ENCODE data around the gene INTS6.

DNA sequence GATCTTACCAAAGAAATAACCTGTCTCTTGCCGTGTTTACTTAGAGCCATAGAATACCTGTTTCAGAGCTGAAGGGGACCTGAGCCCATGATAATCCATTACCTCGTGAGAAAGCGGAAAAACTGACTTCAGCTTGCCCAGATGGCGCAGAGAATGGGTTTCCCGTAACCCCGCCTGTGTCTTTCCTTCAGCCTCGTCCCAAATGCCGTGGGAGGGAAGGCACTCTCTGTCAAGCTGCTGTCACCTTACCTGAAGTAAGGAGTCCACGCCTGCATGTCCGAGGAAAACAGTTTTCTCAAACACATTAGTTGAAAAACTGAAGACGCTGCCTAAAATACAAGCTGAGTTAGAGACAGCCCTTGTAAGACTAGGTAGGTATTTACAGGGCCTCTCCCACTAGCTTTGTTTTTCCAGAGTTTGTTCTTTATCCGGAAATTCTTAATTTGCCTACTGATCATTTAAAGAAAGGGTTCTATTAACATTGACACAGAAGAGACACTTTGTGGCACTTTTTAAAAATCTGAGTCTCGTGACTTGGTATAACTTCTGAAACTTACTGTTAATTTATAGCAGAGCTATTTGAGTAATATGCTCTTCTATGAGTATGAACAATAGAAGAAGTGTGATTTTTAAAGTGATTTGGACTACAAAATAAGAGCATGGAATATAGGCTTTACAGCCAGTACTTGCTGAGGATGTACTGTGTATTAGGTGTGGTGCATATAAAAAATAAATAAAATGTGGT, 1.3 kb upstream of the INTS6 start:
- TF ChIP-seq, protein P1, sequence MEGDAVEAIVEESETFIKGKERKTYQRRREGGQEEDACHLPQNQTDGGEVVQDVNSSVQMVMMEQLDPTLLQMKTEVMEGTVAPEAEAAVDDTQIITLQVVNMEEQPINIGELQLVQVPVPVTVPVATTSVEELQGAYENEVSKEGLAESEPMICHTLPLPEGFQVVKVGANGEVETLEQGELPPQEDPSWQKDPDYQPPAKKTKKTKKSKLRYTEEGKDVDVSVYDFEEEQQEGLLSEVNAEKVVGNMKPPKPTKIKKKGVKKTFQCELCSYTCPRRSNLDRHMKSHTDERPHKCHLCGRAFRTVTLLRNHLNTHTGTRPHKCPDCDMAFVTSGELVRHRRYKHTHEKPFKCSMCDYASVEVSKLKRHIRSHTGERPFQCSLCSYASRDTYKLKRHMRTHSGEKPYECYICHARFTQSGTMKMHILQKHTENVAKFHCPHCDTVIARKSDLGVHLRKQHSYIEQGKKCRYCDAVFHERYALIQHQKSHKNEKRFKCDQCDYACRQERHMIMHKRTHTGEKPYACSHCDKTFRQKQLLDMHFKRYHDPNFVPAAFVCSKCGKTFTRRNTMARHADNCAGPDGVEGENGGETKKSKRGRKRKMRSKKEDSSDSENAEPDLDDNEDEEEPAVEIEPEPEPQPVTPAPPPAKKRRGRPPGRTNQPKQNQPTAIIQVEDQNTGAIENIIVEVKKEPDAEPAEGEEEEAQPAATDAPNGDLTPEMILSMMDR (IDR thresholded peaks at IDR 0.05) = no peak
- no peak for TF ChIP-seq POLR2A (IDR thresholded peaks at IDR 0.05)

Data from adrenal gland (tissue), 5 donors.